AG04449 (cell line): Measurements from ENCODE around the gene CENPP.

Experiments
- CTCF ChIA-PET: fragments of 350-600 bp; formaldehyde crosslinking; extraction: SDS; loops from one replicate; lab custom pipeline; 2021; ENCODE audit warnings: antibody characterized with exemption; lab: Yijun Ruan, JAX
- POLR2A ChIA-PET: fragments of 400-600, 350-600 bp; formaldehyde crosslinking; extraction: SDS; loops from one replicate; lab custom pipeline; 2020; ENCODE audit warnings: antibody characterized with exemption, inconsistent platforms; lab: Yijun Ruan, JAX
- DNase-seq: peaks from one replicate; pipeline ENCODE4 v3.0.0-alpha.2; 2010; ENCODE audit warnings: low read depth, low spot score
- H3K4me3 ChIP-seq: 2 replicates; pipeline ENCODE4 v1.5.1; 2011; ENCODE audit warnings: low read depth, mild to moderate bottlenecking, control low read depth, low read length
- TF ChIP-seq, protein P1 (sequence below): IDR thresholded peaks from one replicate; pipeline ENCODE4 v1.5.1; 2011; ENCODE audit warnings: mild to moderate bottlenecking, moderate library complexity, low read length, control low read depth, inconsistent platforms; ENCODE audit not compliant: insufficient read depth; ENCODE audit errors: missing control alignments

CENPP gene

GRCh38 chr9:92655366-92655765 is 329.6 kb downstream of the CENPP start:
- ChIA-PET POLR2A (no interaction called here), CTCF (no interaction called here)
- TF ChIP-seq, protein P1, sequence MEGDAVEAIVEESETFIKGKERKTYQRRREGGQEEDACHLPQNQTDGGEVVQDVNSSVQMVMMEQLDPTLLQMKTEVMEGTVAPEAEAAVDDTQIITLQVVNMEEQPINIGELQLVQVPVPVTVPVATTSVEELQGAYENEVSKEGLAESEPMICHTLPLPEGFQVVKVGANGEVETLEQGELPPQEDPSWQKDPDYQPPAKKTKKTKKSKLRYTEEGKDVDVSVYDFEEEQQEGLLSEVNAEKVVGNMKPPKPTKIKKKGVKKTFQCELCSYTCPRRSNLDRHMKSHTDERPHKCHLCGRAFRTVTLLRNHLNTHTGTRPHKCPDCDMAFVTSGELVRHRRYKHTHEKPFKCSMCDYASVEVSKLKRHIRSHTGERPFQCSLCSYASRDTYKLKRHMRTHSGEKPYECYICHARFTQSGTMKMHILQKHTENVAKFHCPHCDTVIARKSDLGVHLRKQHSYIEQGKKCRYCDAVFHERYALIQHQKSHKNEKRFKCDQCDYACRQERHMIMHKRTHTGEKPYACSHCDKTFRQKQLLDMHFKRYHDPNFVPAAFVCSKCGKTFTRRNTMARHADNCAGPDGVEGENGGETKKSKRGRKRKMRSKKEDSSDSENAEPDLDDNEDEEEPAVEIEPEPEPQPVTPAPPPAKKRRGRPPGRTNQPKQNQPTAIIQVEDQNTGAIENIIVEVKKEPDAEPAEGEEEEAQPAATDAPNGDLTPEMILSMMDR = no peak
- no peak for DNase-seq
- H3K4me3 ChIP-seq = no peak overlapping the region

GRCh38 chr9:92655896-92656536 is 330.3 kb downstream of the CENPP start:
- no peak for DNase-seq
- CTCF ChIA-PET = no interaction called here
- POLR2A ChIA-PET = no interaction called here
- TF ChIP-seq, protein P1 = no peak
- no peak overlapping the region for H3K4me3 ChIP-seq

DNA sequence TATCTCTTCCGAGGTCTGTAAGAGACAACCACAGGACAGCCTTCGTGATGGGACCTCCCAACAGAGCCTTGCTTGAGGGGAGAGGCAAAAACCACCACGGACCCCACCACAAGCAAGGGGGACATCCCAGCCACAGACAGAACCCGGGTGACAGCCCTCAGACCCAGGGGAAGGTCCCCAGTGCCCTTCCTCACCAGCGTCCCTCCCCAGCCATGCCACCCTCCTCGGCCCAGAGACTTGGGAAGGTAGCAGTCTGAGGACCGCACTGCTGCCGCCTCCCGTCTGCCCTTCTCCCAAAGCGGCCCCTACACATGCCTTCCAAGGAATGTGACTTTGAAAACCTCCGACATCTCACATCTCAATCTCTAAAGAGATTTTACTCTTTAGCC is 330.8 kb downstream of the CENPP start:
- no peak overlapping the region for H3K4me3 ChIP-seq
- CTCF ChIA-PET = no interaction called here
- POLR2A ChIA-PET = no interaction called here
- DNase-seq = no peak
- TF ChIP-seq, protein P1 = no peak

- H3K4me3 ChIP-seq = no peak overlapping the region
- CTCF ChIA-PET = no interaction called here
- no peak for DNase-seq
- TF ChIP-seq, protein P1 = no peak
- POLR2A ChIA-PET = no interaction called here
Measured at GRCh38 chr9:92657296-92658094, 331.7 kb downstream of the CENPP start.

DNA sequence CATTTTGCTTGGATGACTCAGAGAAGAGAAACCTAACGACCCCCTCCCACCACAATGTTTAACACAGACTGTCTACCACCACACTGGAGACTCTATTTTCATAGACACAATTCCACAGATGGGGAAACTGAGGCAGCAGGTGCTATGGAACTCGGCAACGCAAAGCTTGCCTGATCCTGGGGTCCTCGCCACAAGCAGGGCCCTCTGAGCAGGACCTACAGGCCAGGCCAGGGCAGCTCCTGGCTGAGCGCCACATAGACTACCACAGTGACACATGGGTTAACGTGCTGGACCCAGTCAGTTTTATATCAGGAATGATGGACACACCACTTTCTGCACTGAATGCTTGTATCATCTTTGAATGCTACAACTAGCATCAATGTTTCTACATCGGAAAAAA is 332.4 kb downstream of the CENPP start:
- no peak overlapping the region for H3K4me3 ChIP-seq
- TF ChIP-seq, protein P1 = no peak
- POLR2A ChIA-PET = no interaction called here
- CTCF ChIA-PET = interaction anchor here (0.8 to 1.5 kb wide), 2 partner anchors 24 to 128 kb away, joined by 3 to 4 read pairs; no protein-coding TSS in a partner anchor
- no peak for DNase-seq

- no peak for DNase-seq
- ChIA-PET POLR2A (no interaction called here), CTCF (interaction anchor here (0.8 to 1.5 kb wide), 2 partner anchors 24 to 127 kb away, joined by 3 to 4 read pairs; no protein-coding TSS in a partner anchor)
Measured at GRCh38 chr9:92658611-92659010, 332.9 kb downstream of the CENPP start.

More at GRCh38 chr9:92658611-92659010, 332.9 kb downstream of the CENPP start:
- no peak overlapping the region for H3K4me3 ChIP-seq
- TF ChIP-seq, protein P1 = no peak
